HG03108 (cell line): ENCODE results near the gene ALDH2.
"Not testable (repeated sequence)": the region's sequence is repeated elsewhere in the genome, so short reads cannot be mapped to it uniquely, and the experiment has no call there.

ENCODE experiments used
- ATAC-seq: cut with Tn5 transposase; IDR thresholded peaks from one replicate; pipeline ENCODE4 v1.9.1; 2021; ENCODE audit warnings: moderate library complexity; ENCODE audit not compliant: unreplicated experiment

ALDH2 gene

DNA sequence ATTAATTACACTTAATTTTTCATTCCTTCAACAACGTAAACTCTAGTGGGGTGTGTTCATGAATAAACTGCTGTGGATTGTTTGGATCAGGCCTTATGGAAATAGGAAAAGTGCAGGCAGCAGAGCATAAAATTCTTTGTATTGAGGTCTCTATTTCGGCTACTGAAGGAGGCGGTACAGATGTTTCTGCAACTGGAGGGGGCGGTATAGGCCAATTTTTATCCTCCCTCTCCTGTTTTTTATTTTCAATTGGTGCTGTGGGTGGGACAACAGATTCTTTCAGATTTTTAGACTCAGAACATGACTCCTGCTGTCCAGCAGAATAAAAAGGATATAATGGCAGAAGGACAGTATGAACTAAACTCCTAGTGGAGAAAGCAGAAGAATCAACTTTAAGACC is 57.6 kb downstream of the ALDH2 start:
- ATAC-seq = not testable (repeated sequence)

DNA sequence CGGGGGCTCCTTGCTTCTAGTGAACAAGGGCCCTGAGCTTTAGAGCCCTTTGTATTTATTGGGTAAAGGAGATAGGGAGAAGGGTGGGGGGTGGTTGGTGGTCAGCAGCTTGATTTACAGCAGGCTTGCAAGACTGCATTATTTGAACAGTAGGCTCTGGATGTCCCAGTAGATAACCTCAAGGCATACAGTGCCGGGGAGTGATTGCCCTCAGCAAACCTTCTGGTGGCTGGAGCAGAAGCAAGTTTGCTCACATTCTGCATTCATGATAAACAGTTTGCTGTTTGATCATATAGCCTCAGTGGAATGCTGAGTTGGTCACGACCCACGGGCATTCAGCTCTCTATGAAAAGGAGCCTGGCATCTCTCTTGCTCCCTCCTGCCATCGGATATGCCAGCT is 58.8 kb downstream of the ALDH2 start:
- no peak for ATAC-seq

DNA sequence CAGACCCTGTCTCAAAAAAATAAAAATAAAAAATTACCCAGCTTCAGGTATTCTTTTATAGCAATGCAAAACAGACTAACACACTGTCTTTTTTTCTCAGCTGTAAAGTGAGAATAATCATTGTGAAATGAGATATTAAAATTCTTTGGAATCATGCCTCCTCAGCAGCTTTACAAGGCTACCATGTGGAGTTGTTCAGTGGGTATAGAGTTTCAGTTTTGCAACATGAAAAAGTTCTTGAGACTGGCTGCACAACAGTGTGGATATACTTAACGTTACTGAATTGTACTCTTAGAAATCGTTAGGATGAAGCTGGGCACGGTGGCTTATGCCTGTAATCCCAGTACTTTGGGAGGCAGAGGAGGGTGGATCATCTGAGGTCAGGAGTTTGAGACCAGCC is 59.6 kb downstream of the ALDH2 start:
- no peak for ATAC-seq

DNA sequence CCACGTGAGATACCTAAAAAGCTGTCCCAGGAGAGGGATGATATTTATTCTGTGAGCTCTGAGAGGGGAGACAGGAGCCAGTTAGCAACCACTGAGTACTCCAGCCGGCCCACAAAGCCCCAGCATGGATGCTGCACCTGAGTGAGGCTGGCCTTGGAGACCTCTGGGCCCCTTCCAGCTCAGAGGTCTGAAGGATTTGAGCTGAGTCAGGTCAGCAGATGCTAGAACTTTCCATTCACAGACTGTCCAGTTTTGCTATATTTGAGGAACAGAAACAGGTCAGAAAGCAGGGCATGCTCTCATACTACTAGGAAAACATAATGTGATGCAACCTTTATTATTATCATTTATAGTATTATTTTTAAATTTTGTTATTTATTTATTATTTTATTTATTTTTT is 60.3 kb downstream of the ALDH2 start:
- ATAC-seq = no peak

DNA sequence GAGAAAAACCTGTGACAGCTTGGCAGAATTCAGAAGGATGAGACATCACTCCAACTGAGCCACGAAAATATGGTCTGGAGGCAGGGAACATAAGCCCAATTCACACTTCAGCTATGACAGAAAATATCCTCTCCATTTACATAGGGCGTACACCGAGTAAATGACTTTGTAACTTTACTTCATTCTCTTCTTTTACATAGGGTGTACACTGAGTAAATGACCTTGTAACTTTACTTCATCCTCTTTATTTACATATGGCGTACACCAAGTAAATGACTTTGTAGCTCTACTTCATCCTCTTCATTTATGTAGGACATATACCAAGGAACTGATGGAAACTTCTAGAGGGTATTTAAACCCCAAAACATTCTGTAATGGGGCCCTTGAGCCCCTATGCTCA is 61.2 kb downstream of the ALDH2 start:
- ATAC-seq = no peak

DNA sequence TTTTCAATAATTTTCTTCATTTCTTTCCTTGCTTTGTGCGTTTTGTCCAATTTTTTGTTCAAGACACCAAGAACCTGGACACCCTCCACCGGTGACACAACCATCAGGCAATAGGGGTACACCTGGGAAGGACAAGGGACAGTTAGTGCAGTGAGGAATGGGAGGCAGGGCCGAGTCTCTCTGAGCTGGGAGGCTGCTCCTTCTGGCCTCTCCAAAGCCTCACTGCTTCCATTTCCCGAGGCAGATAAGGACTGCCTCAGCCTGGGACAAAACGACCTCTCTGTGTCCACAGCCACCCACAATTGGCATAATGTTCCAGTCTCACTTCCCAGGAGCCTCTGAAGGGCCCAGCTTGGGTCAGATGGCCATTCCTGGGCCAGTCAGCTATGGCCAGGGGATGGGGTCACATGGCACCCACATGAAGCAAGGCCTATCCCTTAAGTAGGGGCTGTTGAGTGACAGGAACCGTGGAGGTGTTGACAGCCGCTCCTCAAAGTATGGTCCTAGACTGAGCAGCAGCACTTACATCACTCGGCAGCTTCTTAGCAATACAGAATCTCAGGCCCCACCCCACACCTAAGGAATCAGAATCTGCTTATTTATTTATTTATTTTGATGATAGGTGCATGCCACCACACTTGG is 61.7 kb downstream of the ALDH2 start:
- no peak for ATAC-seq

DNA sequence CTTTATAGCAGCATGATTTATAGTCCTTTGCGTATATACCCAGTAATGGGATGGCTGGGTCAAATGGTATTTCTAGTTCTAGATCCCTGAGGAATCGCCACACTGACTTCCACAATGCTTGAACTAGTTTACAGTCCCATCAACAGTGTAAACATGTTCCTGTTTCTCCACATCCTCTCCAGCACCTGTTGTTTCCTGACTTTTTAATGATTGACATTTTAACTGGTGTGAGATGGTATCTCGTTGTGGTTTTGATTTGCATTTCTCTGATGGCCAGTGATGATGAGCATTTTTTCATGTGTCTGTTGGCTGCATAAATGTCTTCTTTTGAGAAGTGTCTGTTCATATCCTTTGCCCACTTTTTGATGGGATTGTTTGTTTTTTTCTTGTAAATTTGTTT is 62.9 kb downstream of the ALDH2 start:
- ATAC-seq = not testable (repeated sequence)

DNA sequence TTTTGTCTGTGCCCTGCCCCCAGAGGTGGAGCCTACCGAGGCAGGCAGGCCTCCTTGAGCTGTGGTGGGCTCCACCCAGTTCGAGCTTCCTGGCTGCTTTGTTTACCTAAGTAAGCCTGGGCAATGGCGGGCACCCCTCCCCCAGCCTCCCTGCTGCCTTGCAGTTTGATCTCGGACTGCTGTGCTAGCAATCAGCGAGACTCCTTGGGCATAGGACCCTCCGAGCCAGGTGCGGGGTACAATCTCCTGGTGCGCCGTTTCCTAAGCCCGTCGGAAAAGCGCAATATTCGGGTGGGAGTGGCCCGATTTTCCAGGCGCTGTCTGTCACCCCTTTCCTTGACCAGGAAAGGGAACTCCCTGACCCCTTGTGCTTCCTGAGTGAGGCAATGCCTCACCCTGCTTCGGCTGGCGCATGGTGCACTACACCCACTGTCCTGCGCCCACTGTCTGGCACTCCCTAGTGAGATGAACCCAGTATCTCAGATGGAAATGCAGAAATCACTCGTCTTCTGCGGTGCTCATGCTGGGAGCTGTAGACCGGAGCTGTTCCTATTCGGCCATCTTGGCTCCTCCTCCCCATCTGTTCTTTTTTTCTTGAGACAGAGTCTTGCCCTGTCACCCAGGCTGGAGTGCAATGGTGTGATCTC is 68.1 kb downstream of the ALDH2 start:
- ATAC-seq = not testable (repeated sequence)

DNA sequence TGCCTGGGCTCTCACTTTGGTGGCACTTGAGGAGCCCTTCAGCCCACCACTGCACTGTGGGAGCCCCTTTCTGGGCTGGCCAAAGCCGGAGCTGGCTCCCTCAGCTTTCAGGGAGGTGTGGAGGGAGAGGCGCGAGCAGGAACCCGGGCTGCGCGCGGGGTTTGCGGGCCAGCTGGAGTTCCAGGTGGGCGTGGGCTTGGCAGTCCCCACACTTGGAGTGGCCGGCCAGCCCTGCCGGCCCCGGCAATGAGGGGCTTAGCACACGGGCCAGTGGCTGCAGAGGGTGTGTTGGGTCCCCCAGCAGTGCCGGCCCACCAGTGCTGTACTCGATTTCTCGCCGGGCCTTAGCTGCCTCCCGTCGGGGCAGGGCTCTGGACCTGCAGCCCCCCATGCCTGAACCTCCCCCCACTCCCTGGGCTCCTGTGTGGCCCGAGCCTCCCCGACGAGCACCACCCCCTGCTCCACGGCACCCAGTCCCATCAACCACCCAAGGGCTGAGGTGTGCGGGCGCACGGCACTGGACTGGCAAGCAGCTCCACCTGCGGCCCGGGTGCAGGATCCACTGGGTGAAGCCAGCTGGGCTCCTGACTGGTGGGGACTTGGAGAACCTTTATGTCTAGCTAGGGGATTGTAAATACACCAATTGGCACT is 68.9 kb downstream of the ALDH2 start:
- ATAC-seq = not testable (repeated sequence)

DNA sequence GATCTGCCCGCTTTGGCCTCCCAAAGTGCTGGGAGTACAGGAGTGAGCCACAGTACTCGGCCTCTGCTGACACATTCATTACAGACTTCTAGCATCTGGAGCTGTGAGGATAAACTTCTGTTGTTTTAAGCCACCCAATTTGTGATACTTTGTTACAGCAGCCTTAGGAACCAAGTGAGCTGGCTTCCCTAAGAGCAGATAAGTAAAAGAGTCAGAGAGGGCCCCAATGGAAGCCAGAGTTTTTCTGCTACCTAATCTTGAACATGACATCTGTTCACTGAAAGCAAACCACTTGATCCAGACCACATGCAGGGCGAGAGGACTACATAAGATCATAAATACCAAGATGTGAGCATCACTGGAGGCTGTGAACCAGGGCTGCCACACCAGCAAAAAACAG is 71.6 kb downstream of the ALDH2 start:
- no peak for ATAC-seq

DNA sequence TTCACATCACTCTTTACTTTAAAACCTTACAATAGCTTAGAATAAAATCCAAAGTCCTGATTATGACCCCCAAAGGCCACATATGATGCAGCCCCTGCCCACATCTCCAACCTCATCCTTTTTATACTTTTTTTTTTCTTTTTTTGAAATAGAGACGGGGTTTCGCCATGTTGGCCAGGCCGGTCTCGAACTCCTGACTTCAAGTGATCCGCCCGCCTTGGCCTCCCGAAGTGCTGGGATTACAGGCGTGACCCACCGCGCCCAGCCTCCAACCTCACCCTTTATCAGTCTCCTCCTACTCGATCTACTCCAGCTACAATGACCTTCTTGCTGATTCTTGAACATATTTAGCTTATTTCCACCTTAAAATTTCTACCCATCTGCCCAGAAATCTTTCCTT is 74.1 kb downstream of the ALDH2 start:
- no peak for ATAC-seq

DNA sequence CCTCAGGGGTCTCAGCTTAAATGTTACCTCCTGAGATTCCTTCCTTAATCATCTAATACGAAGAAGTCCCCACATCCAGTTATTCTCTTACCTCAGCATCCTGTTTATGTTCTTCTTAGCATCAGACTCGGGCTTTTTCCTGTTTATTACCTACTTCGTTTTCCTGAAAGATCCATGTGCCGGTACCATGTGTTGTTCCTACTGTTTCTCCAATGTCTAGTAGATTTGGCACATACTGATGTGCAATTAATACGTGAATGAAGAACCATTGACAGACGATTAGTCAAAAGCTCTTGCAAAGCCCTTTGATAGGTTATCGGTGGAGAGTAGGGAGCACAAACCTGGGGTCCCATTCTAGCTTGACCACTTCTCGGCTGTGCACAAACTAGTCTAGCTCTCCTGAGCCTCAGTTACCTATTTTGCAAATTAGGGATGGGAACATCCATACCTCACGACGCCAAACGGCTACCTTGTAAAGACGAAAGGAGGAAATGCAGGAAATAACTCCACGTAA is 74.6 kb downstream of the ALDH2 start:
- ATAC-seq = no peak

DNA sequence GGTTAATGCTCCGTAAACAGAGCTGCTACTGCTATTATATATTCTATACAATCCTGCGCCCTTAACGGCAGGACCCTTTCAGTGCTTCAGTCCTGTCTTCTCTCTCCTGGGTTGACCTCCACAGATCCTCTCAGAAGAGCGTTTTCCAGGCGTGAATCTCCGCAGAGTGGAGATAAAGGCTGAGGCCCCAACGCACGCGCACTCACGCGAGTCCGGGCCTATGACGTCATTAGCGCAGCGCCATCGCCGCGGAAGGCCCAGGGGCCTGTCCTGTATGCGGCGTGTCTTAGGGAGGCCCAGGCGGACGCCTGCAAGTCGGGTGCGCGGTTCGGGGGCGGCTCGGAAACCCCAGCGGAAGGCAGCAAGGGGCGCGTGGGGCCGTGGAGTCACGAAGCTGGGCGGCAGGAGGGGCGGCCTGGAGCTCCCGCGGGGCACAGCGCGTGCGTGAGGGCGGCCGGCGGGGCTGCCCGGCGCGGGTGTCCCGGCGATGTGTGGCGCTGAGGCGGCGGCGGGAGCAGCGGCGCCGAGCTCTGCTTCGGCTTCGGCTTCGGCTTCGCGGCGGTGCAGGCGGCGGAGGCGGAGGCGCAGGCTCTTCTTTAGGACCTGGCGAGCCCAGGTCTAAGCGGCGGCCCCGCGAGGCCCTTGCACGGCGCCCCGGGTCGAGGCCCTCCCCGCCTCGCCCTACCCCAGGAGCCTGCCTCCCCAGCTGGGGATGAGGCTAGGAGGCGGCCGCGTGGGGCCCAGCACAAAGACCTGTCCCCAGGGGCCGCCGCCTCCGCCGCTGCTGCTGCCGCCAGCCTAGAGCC is 75.2 kb downstream of the ALDH2 start, which contains the start of gene MAPKAPK5:
Gene MAPKAPK5 (plus strand): TSS at position 479 of the 806 bp plus-strand sequence. CDS start 506 bp downstream, outside the sequence.
- peak; percentile 71 for ATAC-seq

DNA sequence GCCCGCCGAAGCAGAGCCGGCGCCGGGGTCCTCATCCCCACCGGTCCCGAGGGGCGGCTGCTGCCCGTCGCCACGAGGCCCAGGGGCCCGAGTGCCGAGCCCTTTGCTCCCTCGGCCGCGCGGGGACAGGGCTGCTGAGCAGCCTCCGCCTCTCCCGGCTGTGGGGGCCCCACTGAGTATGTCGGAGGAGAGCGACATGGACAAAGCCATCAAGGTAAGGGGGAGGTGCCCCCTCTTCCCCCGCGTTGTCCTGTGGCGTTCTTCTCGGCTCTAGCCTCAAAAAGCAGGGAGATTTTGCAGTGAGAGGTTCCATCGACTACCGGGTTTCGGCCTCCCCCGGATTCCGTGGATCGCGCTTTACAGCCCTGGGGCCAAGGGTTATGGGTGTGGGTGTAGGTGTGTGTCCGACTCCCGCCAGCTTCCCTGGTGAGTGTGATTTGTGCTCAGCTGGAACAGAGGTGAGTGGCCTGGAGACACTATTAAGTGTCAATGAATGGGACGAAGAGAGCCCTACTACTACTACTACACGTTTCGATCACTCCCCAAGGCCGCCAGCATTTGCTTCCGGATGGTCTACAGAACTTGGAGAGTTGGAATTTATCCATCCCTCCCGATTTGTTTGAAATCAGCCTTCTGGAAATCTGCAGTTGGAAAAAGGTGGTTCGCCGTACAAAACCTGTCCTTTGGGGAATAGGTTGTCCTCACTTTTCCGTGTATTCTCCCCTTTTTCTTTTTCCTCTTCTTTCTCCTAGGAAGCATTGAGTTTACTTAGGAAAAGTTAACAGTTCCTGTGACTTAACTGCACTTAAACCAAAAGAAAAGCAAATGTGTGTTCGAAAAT is 76.0 kb downstream of the ALDH2 start:
- peak; percentile 24 for ATAC-seq

DNA sequence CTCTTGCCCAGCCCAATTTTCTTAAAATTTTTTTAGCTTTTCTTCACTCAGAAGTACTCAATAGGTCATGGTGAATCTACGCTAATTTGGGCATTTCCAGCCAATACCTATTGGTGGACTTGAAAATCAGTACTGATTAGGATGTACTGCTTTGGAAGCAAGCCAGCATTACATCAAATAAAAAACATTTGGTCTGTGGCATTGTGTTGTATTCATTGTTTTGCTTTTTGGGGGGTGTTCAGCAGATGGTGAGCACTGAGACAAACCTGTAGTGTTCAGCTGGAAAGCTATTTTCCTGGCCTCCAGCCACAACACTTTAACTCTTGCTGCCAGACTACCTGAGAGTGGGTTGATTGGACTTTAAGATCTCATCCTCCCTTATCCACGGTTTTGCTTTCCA is 79.3 kb downstream of the ALDH2 start:
- ATAC-seq = no peak

DNA sequence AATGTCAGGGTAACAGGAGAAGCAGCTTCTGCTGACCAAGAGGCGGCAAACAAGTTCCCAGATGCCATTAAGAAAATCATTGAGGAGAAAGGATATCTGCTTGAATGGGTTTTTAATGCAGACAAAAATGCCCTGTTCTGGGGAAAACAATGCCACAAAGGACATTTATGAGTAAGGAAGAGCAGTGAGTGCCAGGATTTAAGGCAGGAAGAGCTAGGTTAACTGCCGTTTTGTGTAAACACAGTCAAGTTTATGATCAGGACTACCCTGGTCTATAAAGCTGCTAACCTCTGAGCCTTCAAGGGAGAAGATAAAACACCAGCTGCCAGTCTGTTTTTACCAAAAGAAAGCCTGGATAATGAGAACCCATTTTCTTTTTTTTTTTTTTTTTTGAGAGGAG is 83.8 kb downstream of the ALDH2 start:
- no peak for ATAC-seq

DNA sequence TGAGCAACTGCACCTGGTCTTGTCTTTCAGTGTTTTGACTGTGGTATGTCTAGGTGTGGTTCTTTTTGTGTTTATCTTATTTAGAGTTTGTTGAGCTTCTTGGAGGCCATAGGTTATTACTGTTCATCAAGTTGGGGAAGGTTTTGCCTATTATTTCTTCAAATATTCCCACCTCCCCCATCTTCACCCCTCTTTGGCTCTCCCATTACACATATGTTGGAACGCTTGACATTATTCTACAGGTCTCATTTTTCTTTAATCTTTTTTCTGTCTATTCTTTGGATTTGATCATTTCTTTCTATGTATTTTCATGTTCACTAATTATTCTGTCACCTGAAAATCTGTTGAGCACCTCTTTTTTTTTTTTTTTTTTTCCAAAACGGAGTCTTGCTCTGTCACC is 91.5 kb downstream of the ALDH2 start:
- ATAC-seq = no peak

DNA sequence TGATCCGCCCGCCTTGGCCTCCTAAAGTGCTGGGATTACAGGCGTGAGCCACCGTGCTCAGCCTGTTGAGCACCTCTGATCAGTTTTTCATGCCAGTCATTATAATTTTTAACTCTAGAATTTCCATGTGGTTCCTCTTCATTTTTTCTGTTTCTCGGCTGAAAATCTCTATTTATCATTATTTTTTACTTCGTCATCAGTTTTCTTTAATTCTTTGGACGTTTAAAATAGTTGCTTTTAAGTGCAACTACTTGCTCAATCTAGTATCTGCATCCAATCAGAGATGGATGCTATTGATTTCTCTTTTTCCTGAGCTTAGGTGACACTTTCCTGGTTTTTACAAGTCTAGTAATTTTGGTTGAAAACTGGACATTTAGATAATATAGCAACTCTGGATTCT is 92.0 kb downstream of the ALDH2 start:
- ATAC-seq = no peak

DNA sequence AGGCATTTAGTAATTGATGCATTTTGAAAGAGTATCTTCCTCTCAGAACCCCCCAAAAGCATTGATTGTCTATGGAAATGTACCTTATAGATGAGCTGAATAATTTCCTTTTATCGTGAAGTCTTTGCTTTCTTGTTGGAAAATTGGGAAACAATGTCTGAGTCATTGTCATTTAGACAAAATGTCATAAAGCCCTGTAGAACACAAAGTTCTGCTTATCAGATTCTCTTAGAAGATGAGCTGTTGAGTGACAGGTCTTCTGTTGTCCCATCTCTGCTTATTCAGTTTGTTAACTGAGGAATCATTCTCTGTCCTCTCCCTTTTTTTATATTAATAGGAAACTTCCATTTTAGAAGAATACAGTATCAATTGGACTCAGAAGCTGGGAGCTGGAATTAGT is 98.2 kb downstream of the ALDH2 start:
- ATAC-seq = no peak
